HEK293T (cell line): Measurements from ENCODE around the gene PGM5.
"Not testable (repeated sequence)": the region's sequence is repeated elsewhere in the genome, so short reads cannot be mapped to it uniquely, and the experiment has no call there.

Experiments
- CTBP1 ChIP-seq: fragments of 450-650 bp; IDR thresholded peaks from 2 replicates; pipeline ENCODE4 v1.6.1; 2016; ENCODE audit warnings: borderline replicate concordance
- HDGF ChIP-seq: fragments of 450-650 bp; IDR thresholded peaks from 2 replicates; pipeline ENCODE4 v1.6.1; 2017; ENCODE audit warnings: antibody characterized with exemption, borderline replicate concordance
- TARDBP ChIP-seq: fragments of 450-650 bp; IDR thresholded peaks from 2 replicates; pipeline ENCODE4 v1.6.1; 2016
- TF ChIP-seq, protein P1 (sequence below): fragments of 450-650 bp; IDR thresholded peaks from 2 replicates; pipeline ENCODE4 v1.6.1; 2016

GRCh38 chr9:68336639-68337339 lies 19.6 kb upstream of the PGM5 start:
- not testable (repeated sequence) for TF ChIP-seq TARDBP, HDGF, CTBP1
- TF ChIP-seq, protein P1, sequence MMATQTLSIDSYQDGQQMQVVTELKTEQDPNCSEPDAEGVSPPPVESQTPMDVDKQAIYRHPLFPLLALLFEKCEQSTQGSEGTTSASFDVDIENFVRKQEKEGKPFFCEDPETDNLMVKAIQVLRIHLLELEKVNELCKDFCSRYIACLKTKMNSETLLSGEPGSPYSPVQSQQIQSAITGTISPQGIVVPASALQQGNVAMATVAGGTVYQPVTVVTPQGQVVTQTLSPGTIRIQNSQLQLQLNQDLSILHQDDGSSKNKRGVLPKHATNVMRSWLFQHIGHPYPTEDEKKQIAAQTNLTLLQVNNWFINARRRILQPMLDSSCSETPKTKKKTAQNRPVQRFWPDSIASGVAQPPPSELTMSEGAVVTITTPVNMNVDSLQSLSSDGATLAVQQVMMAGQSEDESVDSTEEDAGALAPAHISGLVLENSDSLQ: not testable (repeated sequence)
